K562 (cell line): ENCODE results near the gene LNX2. TPM values are rescaled to one million over a fixed set of nuclear protein-coding genes. Genes with fewer than 3 reads are reported as not detected.

Source experiments
- ATAC-seq: fragments of 200-7000 bp; cut with Tn5 transposase; 3 replicates; pipeline ENCODE4 v1.9.1; 2020; ENCODE audit warnings: moderate library complexity
- BruUV-seq: library from RNA; stranded (reverse); fragments of 400-500 nt; replicated peaks from 2 replicates; lab custom pipeline; 2021; lab: Mats Ljungman, UMichigan
- CTCF ChIA-PET: fragments of 300-600 bp; formaldehyde crosslinking; extraction: SDS; loops from one replicate; lab custom pipeline; 2021; ENCODE audit warnings: low intra/inter-chr PET ratio; lab: Yijun Ruan, JAX
- POLR2A ChIA-PET: fragments of 300-600, 350-650 bp; sonication (Branson Sonifier 250); formaldehyde crosslinking; extraction: SDS; loops from one replicate; lab custom pipeline; 2021; ENCODE audit warnings: antibody characterized with exemption, inconsistent platforms; lab: Yijun Ruan, JAX
- DNase-seq, 4 experiments: peaks; one replicate each; pipeline versions ENCODE4 v3.0.0 to v3.0.0-alpha.2; 2011 to 2018; ENCODE audit warnings: low spot score in 3 of 4, mixed read lengths in 3 of 4; ENCODE audit errors: extremely low read depth in 1 of 4
- FAIRE-seq: peaks from 2 replicates; lab custom pipeline; 2011; peaks lifted over from hg19 to GRCh38; lab: Jason Lieb, UNC
- H2AFZ ChIP-seq: 2 replicates; pipeline ENCODE4 v1.6.0; 2011; ENCODE audit warnings: low read depth, low read length, control low read depth, inconsistent platforms
- H3K27ac ChIP-seq: fragments of 200-600 bp; 3 replicates; pipeline ENCODE4 v1.8.0; 2011; ENCODE audit warnings: low read depth, mild to moderate bottlenecking, control low read depth, inconsistent platforms, low read length, moderate library complexity, mixed read lengths; ENCODE audit errors: extremely low read depth
- H3K27me3 ChIP-seq, 2 experiments: fragments of 300-600 bp in 1 of 2; 2 replicates in 1 of 2; 3 replicates in 1 of 2; pipeline versions ENCODE4 v1.6.0 to v1.8.0; 2011; ENCODE audit warnings: inconsistent platforms in 2 of 2, low read length in 2 of 2, mild to moderate bottlenecking in 1 of 2, mixed read lengths in 1 of 2, moderate library complexity in 1 of 2; ENCODE audit not compliant: control insufficient read depth in 2 of 2, insufficient read depth in 2 of 2
- H3K36me3 ChIP-seq: fragments of 300-600 bp; 3 replicates; pipeline ENCODE4 v1.8.0; 2011; ENCODE audit warnings: mild to moderate bottlenecking, low read length, inconsistent platforms; ENCODE audit not compliant: control insufficient read depth, insufficient read depth
- H3K4me1 ChIP-seq, 2 experiments: fragments of 200-600 bp in 1 of 2; replicated peaks in 1 of 2; 2 replicates in 1 of 2; 3 replicates in 1 of 2; pipeline versions ENCODE4 v1.5.1 to v1.8.0; 2011; ENCODE audit warnings: inconsistent platforms in 2 of 2, low read length in 2 of 2, mild to moderate bottlenecking in 1 of 2, mixed read lengths in 1 of 2, moderate library complexity in 1 of 2; ENCODE audit not compliant: control insufficient read depth in 2 of 2, insufficient read depth in 2 of 2
- H3K4me2 ChIP-seq: 2 replicates; pipeline ENCODE4 v1.6.1; 2011; ENCODE audit warnings: low read length, control low read depth, inconsistent platforms, mixed read lengths; ENCODE audit not compliant: insufficient read depth
- H3K4me3 ChIP-seq: fragments of 200-600 bp; sonication (generic), shearing (Covaris generic); 2 replicates; pipeline ENCODE4 v1.5.1; 2016; ENCODE audit warnings: control low read depth, inconsistent platforms
- H3K79me2 ChIP-seq: fragments of 200-600 bp; 3 replicates; pipeline ENCODE4 v1.8.0; 2011; ENCODE audit warnings: low read length, inconsistent platforms; ENCODE audit not compliant: control insufficient read depth, insufficient read depth
- H3K9ac ChIP-seq, 2 experiments: 2 replicates each; pipeline versions ENCODE4 v1.6.0 to v1.6.1; 2011; ENCODE audit warnings: low read depth in 2 of 2, low read length in 2 of 2, control low read depth in 1 of 2, inconsistent platforms in 1 of 2, mild to moderate bottlenecking in 1 of 2, mixed read lengths in 1 of 2; ENCODE audit not compliant: insufficient read depth in 1 of 2
- H3K9me1 ChIP-seq: one replicate; pipeline ENCODE4 v1.6.0; 2011; ENCODE audit warnings: inconsistent platforms, mild to moderate bottlenecking, low read length, moderate library complexity; ENCODE audit not compliant: control insufficient read depth, insufficient read depth
- H3K9me3 ChIP-seq: replicated peaks from 2 replicates; pipeline ENCODE4 v1.5.1; 2011; ENCODE audit warnings: low read depth, low read length, inconsistent platforms; ENCODE audit not compliant: control insufficient read depth, insufficient read depth
- H4K20me1 ChIP-seq: replicated peaks from 2 replicates; pipeline ENCODE4 v1.6.1; 2011; ENCODE audit warnings: low read length, inconsistent platforms, mixed read lengths; ENCODE audit not compliant: control insufficient read depth, insufficient read depth
- ARID1B ChIP-seq: fragments of 450-650 bp; IDR thresholded peaks from 2 replicates; pipeline ENCODE4 v1.6.1; 2016; ENCODE audit warnings: antibody characterized with exemption, mild to moderate bottlenecking, inconsistent platforms
- BRF2 ChIP-seq: IDR thresholded peaks from 3 replicates; pipeline ENCODE4 v1.6.1; 2011; ENCODE audit warnings: borderline replicate concordance, mild to moderate bottlenecking; ENCODE audit not compliant: insufficient read length, insufficient read depth
- CC2D1A ChIP-seq: fragments of 450-650 bp; IDR thresholded peaks from 2 replicates; pipeline ENCODE4 v1.6.1; 2017; ENCODE audit warnings: mild to moderate bottlenecking
- CEBPB ChIP-seq: fragments of 450-650 bp; IDR thresholded peaks from 2 replicates; pipeline ENCODE4 v1.6.1; 2016; ENCODE audit warnings: missing genetic modification characterization, missing compliant biosample characterization
- ERF ChIP-seq: fragments of 450-650 bp; formaldehyde crosslinking; IDR thresholded peaks from 2 replicates; pipeline ENCODE4 v1.4.0; 2020; ENCODE audit warnings: mild to moderate bottlenecking, mixed read lengths
- KDM2B ChIP-seq: fragments of 250-450 bp; sonication (Bioruptor Pico); IDR thresholded peaks from 2 replicates; pipeline ENCODE4 v1.8.0; 2021; ENCODE audit warnings: mild to moderate bottlenecking, moderate library complexity
- PYGO2 ChIP-seq: fragments of 450-650 bp; IDR thresholded peaks from 2 replicates; pipeline ENCODE4 v1.6.1; 2016; ENCODE audit warnings: mild to moderate bottlenecking, missing genetic modification characterization, moderate library complexity, missing compliant biosample characterization
- SIN3B ChIP-seq: fragments of 450-650 bp; IDR thresholded peaks from 2 replicates; pipeline ENCODE4 v1.6.1; 2017; ENCODE audit warnings: low read depth, mild to moderate bottlenecking, moderate library complexity
- TAF9B ChIP-seq: fragments of 450-650 bp; IDR thresholded peaks from 2 replicates; pipeline ENCODE4 v1.6.1; 2018; ENCODE audit warnings: mild to moderate bottlenecking; ENCODE audit not compliant: partially characterized antibody
- ZNF444 ChIP-seq: fragments of 250-450 bp; sonication (Bioruptor Pico); IDR thresholded peaks from 2 replicates; pipeline ENCODE4 v1.4.0; 2020; ENCODE audit warnings: mild to moderate bottlenecking, moderate library complexity
- WGBS: fragments of 100-300 bp; shearing (Covaris generic); methylation state at CpG from one replicate; pipeline ENCODE4 v1.1.6; 2016; ENCODE audit warnings: low coverage, mixed read lengths; ENCODE audit not compliant: insufficient coverage; ENCODE audit errors: missing lambda C conversion rate; 5-methylcytosine and 5-hydroxymethylcytosine counted together
- in situ Hi-C: fragments of 300-500 bp; cut with MboI; formaldehyde crosslinking; loops from 4 replicates; pipeline ENCODE4 v1.15.0; 2018; ENCODE audit warnings: inconsistent platforms, mixed read lengths
- intact Hi-C: fragments of 100-400 bp; cut with micrococcal nuclease; formaldehyde crosslinking; loops from 2 replicates; pipeline ENCODE4 v1.14.2; 2022
- polyA plus RNA-seq, 8 experiments: library from polyadenylated mRNA; depleted of rRNA in 4 of 8; stranded (reverse) in 5 of 8; unstranded in 3 of 8; fragments of >200 nt; fragmentation: Nextera tagmentation in 2 of 8; fragmentation: Illumina TruSeq in 1 of 8; extraction: Ambion mirVana in 2 of 8; extraction: Trizol in 1 of 8; gene quantifications; 2 replicates each; pipeline versions ENCODE4 v1.2.1 to v1.2.3, GENCODE V29; 2011 to 2014; ENCODE audit warnings: inconsistent platforms in 1 of 8, missing spikeins in 1 of 8
- total RNA-seq, 7 experiments: library from RNA; depleted of rRNA in 6 of 7; stranded (reverse); fragments of >200 nt in 6 of 7; fragmentation: Illumina TruSeq in 2 of 7; extraction: Trizol in 2 of 7; gene quantifications; 2 replicates each; pipeline versions ENCODE4 v1.2.1 to v1.2.3, GENCODE V29; 2011 to 2021; ENCODE audit warnings: low replicate concordance in 1 of 7
- TF ChIP-seq, protein P1 (sequence below): fragments of 450-650 bp; formaldehyde crosslinking; IDR thresholded peaks from 2 replicates; pipeline ENCODE4 v1.4.0; 2020; ENCODE audit warnings: mild to moderate bottlenecking, moderate library complexity

LNX2 gene
- total and polyA plus RNA-seq, 9 of the 15 experiments (the other 6 are each of a cell fraction or from before 2014, with no cell fraction given): 1.5 to 5.5 (median 4.0) TPM

DNA sequence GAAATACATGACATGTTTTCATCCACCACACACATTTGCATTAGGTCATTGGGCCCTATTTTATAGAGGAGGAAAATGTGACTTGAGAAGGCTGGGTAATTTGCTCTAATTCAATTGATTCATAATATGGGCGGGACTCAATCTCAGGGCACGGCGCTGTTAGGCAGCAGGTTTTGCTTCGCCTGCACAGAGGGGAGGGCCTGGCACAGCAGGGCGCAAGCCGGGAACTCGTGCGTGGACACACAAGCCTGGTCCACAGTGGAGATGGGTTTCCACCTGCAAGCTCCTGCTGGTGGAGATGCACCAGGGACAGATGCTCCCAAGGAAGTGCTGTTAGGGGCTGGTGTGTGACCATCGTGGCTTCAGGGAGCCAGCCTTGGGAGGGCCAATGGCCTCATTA, 111.5 kb downstream of the LNX2 start:
- no TSS peak for BruUV-seq
- ChIA-PET CTCF (no interaction called here), POLR2A (no interaction called here)
- H3K9ac ChIP-seq: no peak overlapping the region
- H3K4me2 ChIP-seq: no peak overlapping the region
- ATAC-seq: no peak
- peaks cover 8 to 27% of the 10 kb centered on the region in 2 experiments; a peak in 4 of 5 replicates for H3K27me3 ChIP-seq
- DNase-seq: no peak
- no peak overlapping the region for H3K4me3 ChIP-seq
- FAIRE-seq: no peak
- intact Hi-C loops (no loop called here), in situ Hi-C loops (loop anchor here (25.0 kb wide), 1 partner anchor 453 kb away; the partner anchor contains the start of gene CDX2)
- H3K27ac ChIP-seq: no peak overlapping the region
- H3K9me1 ChIP-seq: no peaks in the 10 kb centered on the region
- TF ChIP-seq CEBPB: no peak
- TF ChIP-seq ARID1B: no peak
- no peak for TF ChIP-seq CC2D1A
- TF ChIP-seq KDM2B (CRISPR knock-in tag): no peak
- TF ChIP-seq BRF2: no peak
- no peak for TF ChIP-seq PYGO2 (tag)
- no peak for TF ChIP-seq TAF9B
- no peak for TF ChIP-seq SIN3B
- TF ChIP-seq ZNF444 (CRISPR knock-in tag): no peak
- TF ChIP-seq, protein P1, sequence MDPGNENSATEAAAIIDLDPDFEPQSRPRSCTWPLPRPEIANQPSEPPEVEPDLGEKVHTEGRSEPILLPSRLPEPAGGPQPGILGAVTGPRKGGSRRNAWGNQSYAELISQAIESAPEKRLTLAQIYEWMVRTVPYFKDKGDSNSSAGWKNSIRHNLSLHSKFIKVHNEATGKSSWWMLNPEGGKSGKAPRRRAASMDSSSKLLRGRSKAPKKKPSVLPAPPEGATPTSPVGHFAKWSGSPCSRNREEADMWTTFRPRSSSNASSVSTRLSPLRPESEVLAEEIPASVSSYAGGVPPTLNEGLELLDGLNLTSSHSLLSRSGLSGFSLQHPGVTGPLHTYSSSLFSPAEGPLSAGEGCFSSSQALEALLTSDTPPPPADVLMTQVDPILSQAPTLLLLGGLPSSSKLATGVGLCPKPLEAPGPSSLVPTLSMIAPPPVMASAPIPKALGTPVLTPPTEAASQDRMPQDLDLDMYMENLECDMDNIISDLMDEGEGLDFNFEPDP (CRISPR knock-in tag): no peak
- TF ChIP-seq ERF (CRISPR knock-in tag): no peak
- H3K36me3 ChIP-seq: no peaks in the 10 kb centered on the region
- H3K9me3 ChIP-seq: no peaks in the 10 kb centered on the region
- 2% methylated on average over 6 of the region's 9 CpGs for WGBS
- no peaks in the 10 kb centered on the region for H3K4me1 ChIP-seq
- H4K20me1 ChIP-seq: no peaks in the 10 kb centered on the region
- no peaks in the 10 kb centered on the region for H3K79me2 ChIP-seq
- no peak overlapping the region for H2AFZ ChIP-seq
